Retinal pigment epithelial cell (primary cell): ENCODE data around the gene ACOX3.

Experiments
- DNase-seq: peaks from one replicate; pipeline ENCODE4 v3.0.0-alpha.2; 2010; ENCODE audit warnings: low read depth
- H3K4me3 ChIP-seq: 2 replicates; pipeline ENCODE4 v1.5.1; 2011; ENCODE audit warnings: mild to moderate bottlenecking, low read length, control low read depth, moderate library complexity
- CTCF ChIP-seq: conservative IDR thresholded peaks from 2 replicates; pipeline ENCODE4 v1.5.1; 2011; ENCODE audit warnings: low read depth, low read length, control low read depth, inconsistent platforms

The ACOX3 gene

GRCh38 chr4:8472158-8472688 is 31.7 kb upstream of the ACOX3 start:
- no peak for DNase-seq
- TF ChIP-seq CTCF = no peak
- H3K4me3 ChIP-seq = no peak overlapping the region

DNA sequence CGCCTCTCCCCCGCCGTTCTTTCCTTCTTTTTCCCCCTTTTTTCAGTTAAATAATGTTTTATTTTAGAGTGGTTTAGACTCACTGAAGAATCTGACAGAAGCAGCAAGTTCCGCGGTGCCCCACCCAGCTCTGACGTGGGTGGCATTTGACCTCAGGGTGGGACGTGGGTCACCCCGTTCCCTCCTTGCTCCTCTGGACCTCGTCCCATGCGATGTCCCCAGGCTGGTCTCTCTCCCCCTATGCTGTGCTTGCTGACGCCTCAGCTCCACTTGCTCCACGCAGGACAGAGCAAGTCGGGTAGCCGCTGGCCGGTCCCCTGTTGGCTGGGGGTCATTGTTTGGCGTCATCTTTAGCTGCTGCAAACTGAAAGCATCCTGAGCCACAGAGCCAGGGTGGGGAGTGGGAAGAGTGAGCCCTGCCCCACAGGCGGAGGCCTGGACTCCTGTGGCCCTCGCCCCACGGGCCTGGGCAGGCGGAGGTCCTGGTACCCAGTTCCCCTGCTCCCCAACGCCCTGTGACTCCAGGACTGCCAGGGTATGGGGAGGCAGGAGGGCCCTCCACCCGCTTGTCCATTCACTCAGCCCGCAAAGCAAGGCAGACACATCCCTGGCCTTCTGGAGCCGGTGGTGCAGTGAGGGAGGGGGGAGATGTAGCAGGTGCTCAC is 30.8 kb upstream of the ACOX3 start:
- no peak for TF ChIP-seq CTCF
- DNase-seq = no peak
- no peak overlapping the region for H3K4me3 ChIP-seq

GRCh38 chr4:8470451-8471024 is 30.0 kb upstream of the ACOX3 start:
- TF ChIP-seq CTCF = no peak
- no peak for DNase-seq
- no peak overlapping the region for H3K4me3 ChIP-seq

DNA sequence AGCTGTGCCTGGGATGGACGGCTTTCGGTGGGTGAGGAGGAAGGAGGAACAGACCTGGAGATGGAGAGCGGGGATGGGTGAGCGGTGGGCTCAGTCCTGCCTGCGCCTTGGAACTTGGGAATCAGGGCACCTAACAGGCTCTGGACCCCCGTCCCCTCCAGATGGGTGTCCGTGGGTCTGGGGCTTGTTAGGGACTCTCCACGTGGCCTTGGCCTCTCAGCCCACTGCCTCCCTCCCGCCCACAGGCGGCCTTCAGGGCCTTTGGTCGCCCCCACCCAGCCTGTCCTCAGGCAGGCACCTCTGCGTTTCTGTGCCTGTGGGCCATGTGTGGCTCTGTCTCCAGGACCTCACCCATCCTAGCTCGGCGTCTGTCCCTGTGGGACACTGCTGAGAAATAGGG is 29.0 kb upstream of the ACOX3 start:
- H3K4me3 ChIP-seq = no peak overlapping the region
- DNase-seq = no peak
- TF ChIP-seq CTCF = no peak

GRCh38 chr4:8468746-8469535 is 28.4 kb upstream of the ACOX3 start:
- H3K4me3 ChIP-seq = no peak overlapping the region
- DNase-seq = no peak
- TF ChIP-seq CTCF = peak; percentile 99

- no peak for DNase-seq
- no peak for TF ChIP-seq CTCF
- H3K4me3 ChIP-seq = no peak overlapping the region
Measured at GRCh38 chr4:8467016-8467415, 26.5 kb upstream of the ACOX3 start.
